GM18519 (cell line): Measurements from ENCODE around the gene ST14.

Experiments used
- ATAC-seq: cut with Tn5 transposase; IDR thresholded peaks from one replicate; pipeline ENCODE4 v1.9.1; 2021; ENCODE audit warnings: mild to moderate bottlenecking, moderate library complexity; ENCODE audit not compliant: unreplicated experiment, low FRiP score

The ST14 gene

GRCh38 chr11:130133716-130134115 lies 25.9 kb upstream of the ST14 start:
- ATAC-seq: no peak

GRCh38 chr11:130136107-130136506 lies 23.5 kb upstream of the ST14 start:
- ATAC-seq: no peak

GRCh38 chr11:130137999-130138398 lies 21.6 kb upstream of the ST14 start:
- no peak for ATAC-seq

- no peak for ATAC-seq
Observed at GRCh38 chr11:130139401-130139800, 20.2 kb upstream of the ST14 start.

- ATAC-seq: no peak
Observed at GRCh38 chr11:130141561-130142341, 17.8 kb upstream of the ST14 start.

GRCh38 chr11:130144141-130144540 lies 15.4 kb upstream of the ST14 start:
- no peak for ATAC-seq

GRCh38 chr11:130144861-130145281 lies 14.7 kb upstream of the ST14 start:
- ATAC-seq: no peak

GRCh38 chr11:130145311-130145812 lies 14.2 kb upstream of the ST14 start:
- ATAC-seq: no peak

GRCh38 chr11:130145975-130146776 lies 13.4 kb upstream of the ST14 start:
- no peak for ATAC-seq

GRCh38 chr11:130146796-130147195 lies 12.8 kb upstream of the ST14 start:
- no peak for ATAC-seq

- ATAC-seq: no peak
Observed at GRCh38 chr11:130148796-130149326, 10.7 kb upstream of the ST14 start.

GRCh38 chr11:130150790-130151189 lies 8.8 kb upstream of the ST14 start:
- no peak for ATAC-seq

- ATAC-seq: no peak
Observed at GRCh38 chr11:130151196-130151595, 8.4 kb upstream of the ST14 start.

- ATAC-seq: no peak
Observed at GRCh38 chr11:130156108-130157022, 3.2 kb upstream of the ST14 start.

- no peak for ATAC-seq
Observed at GRCh38 chr11:130157101-130157500, 2.5 kb upstream of the ST14 start.

GRCh38 chr11:130157840-130158239 lies 1.7 kb upstream of the ST14 start:
- no peak for ATAC-seq

GRCh38 chr11:130159139-130159538 lies 443 bp upstream of the ST14 start:
- no peak for ATAC-seq

GRCh38 chr11:130160498-130161155 lies 1.0 kb downstream of the ST14 start:
- no peak for ATAC-seq

GRCh38 chr11:130161441-130162145 lies 2.0 kb downstream of the ST14 start:
- no peak for ATAC-seq
